ENCODE data around the gene SYNJ2.
A peak's percentile ranks its signal among the peaks of the same experiment; 100 is the strongest.

SYNJ2 gene

GRCh38 chr6:157987788-157988699, 6.4 kb downstream of the SYNJ2 start:
- H3K4me1 Mint-ChIP-seq = peaks cover 16% of the 10 kb centered on the region
- ATAC-seq (replicated peaks; ENCODE audit: extremely low read depth, poor library complexity, severe bottlenecking) = no peak
- DNase-seq (ENCODE audit: low spot score in 2 of 2) = no peak
- no peak overlapping the region for H3K4me3 Mint-ChIP-seq
- H3K27ac Mint-ChIP-seq (ENCODE audit: low read depth) = no peak overlapping the region
- H3K9me3 Mint-ChIP-seq = no peaks in the 10 kb centered on the region
- no peaks in the 10 kb centered on the region for H3K27me3 Mint-ChIP-seq
- no peaks in the 10 kb centered on the region for H3K36me3 Mint-ChIP-seq (ENCODE audit: insufficient read depth)

DNA sequence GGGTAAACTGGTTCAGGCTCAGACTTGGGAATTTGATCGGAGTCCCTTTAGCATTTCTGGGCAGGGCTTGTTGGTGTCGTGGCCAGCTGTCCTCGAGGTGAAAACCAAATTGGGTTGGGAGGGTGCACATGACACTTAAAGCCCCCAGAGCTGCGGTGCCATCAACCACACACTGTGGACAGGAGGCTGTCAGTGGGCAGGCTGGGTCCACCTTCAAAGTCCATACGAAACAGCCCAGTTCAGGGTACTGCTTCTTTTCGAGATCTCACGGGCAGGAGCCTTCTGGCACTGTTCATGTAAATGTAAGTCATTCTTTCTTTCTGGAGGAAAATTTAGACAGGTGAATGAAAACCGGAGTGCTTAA, 7.0 kb downstream of the SYNJ2 start:
- DNase-seq (ENCODE audit: low spot score in 2 of 2) (no peak), ATAC-seq (replicated peaks; ENCODE audit: extremely low read depth, poor library complexity, severe bottlenecking) (no peak)
- Mint-ChIP-seq H3K9me3 (no peaks in the 10 kb centered on the region), H3K4me3 (no peak overlapping the region), H3K4me1 (peaks cover 13% of the 10 kb centered on the region), H3K27ac (ENCODE audit: low read depth) (no peak overlapping the region), H3K36me3 (ENCODE audit: insufficient read depth) (no peaks in the 10 kb centered on the region), H3K27me3 (no peaks in the 10 kb centered on the region)

- Mint-ChIP-seq H3K27ac (ENCODE audit: low read depth) (no peak overlapping the region), H3K4me1 (peaks cover 12% of the 10 kb centered on the region), H3K9me3 (no peaks in the 10 kb centered on the region), H3K36me3 (ENCODE audit: insufficient read depth) (no peaks in the 10 kb centered on the region), H3K27me3 (no peaks in the 10 kb centered on the region), H3K4me3 (no peak overlapping the region)
- ATAC-seq (replicated peaks; ENCODE audit: extremely low read depth, poor library complexity, severe bottlenecking) = no peak
- DNase-seq (ENCODE audit: low spot score in 2 of 2) = no peak
Observed at GRCh38 chr6:157989541-157990289, 8.1 kb downstream of the SYNJ2 start.

DNA sequence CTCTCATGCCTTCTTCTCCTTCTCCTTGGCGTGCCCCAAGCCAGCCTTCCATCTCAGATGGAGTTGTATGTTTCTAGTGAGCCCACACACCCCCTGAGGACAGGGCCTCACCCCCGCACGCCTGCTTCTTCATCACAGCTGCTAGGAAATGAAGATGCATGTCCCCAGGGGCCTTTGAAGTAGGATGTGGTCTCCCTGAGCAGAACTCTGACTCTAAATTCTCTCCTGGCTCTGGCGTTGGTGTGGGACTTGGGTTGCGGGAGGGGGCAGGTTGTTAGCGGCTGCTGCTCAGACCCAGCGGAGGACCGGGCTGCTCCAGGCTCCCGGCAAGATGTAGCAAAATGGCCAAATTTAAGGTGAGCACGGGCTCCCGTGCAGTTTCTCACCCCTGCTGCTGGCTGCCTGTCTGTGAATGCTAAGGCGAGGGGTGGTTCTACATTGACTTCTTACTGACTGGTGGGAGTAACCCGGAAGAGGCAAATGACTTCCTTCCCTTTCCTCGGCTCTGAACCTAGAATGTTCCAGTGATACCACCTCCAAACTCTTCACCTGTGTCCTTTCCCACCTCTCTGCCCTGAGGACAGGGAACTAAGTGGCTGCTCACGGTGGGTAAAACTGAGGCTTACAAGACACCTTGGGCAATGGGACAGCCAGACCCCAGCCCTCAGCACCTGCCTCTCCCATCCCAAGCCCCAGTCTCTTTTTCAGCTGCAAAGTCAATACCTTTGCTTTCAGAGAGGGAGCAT, 8.8 kb downstream of the SYNJ2 start:
- no peaks in the 10 kb centered on the region for H3K27me3 Mint-ChIP-seq
- DNase-seq (ENCODE audit: low spot score in 2 of 2) = no peak
- no peak overlapping the region for H3K27ac Mint-ChIP-seq (ENCODE audit: low read depth)
- H3K36me3 Mint-ChIP-seq (ENCODE audit: insufficient read depth) = no peaks in the 10 kb centered on the region
- peak overlapping the region; percentile 43 for H3K4me3 Mint-ChIP-seq
- peaks cover 7% of the 10 kb centered on the region for H3K4me1 Mint-ChIP-seq
- no peak for ATAC-seq (replicated peaks; ENCODE audit: extremely low read depth, poor library complexity, severe bottlenecking)
- no peaks in the 10 kb centered on the region for H3K9me3 Mint-ChIP-seq

- peaks cover 7% of the 10 kb centered on the region for H3K4me1 Mint-ChIP-seq
Observed at GRCh38 chr6:157991067-157991432, 9.4 kb downstream of the SYNJ2 start.

GRCh38 chr6:157993076-157993475, 11.4 kb downstream of the SYNJ2 start:
- Mint-ChIP-seq H3K9me3 (no peaks in the 10 kb centered on the region), H3K4me1 (peaks cover 20% of the 10 kb centered on the region), H3K27ac (ENCODE audit: low read depth) (no peak overlapping the region), H3K27me3 (no peaks in the 10 kb centered on the region), H3K4me3 (no peak overlapping the region), H3K36me3 (ENCODE audit: insufficient read depth) (no peaks in the 10 kb centered on the region)
- ATAC-seq (replicated peaks; ENCODE audit: extremely low read depth, poor library complexity, severe bottlenecking) (no peak), DNase-seq (ENCODE audit: low spot score in 2 of 2) (no peak)

More at GRCh38 chr6:157991067-157991432, 9.4 kb downstream of the SYNJ2 start:
- no peak overlapping the region for H3K4me3 Mint-ChIP-seq
- no peak for ATAC-seq (replicated peaks; ENCODE audit: extremely low read depth, poor library complexity, severe bottlenecking)
- H3K9me3 Mint-ChIP-seq = no peaks in the 10 kb centered on the region
- no peaks in the 10 kb centered on the region for H3K27me3 Mint-ChIP-seq
- no peak for DNase-seq (ENCODE audit: low spot score in 2 of 2)
- H3K36me3 Mint-ChIP-seq (ENCODE audit: insufficient read depth) = no peaks in the 10 kb centered on the region
- no peak overlapping the region for H3K27ac Mint-ChIP-seq (ENCODE audit: low read depth)

DNA sequence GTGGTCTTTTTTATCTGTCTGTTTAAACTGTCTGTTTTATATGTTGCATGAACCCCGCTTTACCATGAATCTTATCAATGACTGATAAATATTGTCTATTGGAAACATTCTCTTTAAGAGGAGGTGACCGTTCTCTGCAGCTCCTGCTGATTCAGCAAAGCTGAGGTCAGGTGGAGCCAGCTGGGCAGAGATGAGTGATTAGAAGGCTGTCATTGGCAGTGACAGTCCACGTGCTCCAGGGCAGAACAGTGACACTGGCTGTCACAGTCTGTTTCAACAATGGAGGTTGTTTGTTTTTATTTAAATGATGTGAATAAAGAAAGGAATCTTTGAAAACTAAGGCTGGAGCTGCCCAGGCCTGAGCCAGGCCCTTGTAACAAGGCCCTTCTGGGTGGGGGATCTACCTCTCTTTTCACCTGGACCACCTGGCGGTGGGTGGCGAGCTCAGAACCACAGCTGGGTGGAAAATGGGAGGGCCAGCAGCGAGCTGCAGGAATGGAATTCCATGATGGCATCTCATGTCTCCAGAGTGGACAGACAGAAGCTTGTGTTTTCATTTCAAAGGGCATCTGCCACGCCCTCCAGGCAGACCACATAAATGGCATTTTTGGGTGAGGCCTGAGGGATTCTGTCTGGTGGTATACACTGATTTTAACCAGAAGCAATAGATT, 12.6 kb downstream of the SYNJ2 start:
- no peaks in the 10 kb centered on the region for H3K9me3 Mint-ChIP-seq
- peaks cover 2% of the 10 kb centered on the region for H3K36me3 Mint-ChIP-seq (ENCODE audit: insufficient read depth)
- ATAC-seq (replicated peaks; ENCODE audit: extremely low read depth, poor library complexity, severe bottlenecking) (no peak), DNase-seq (ENCODE audit: low spot score in 2 of 2) (no peak)
- H3K27ac Mint-ChIP-seq (ENCODE audit: low read depth) = no peak overlapping the region
- H3K4me1 Mint-ChIP-seq = peaks cover 20% of the 10 kb centered on the region
- no peak overlapping the region for H3K4me3 Mint-ChIP-seq
- no peaks in the 10 kb centered on the region for H3K27me3 Mint-ChIP-seq

- ATAC-seq (replicated peaks; ENCODE audit: extremely low read depth, poor library complexity, severe bottlenecking) (no peak), DNase-seq (ENCODE audit: low spot score in 2 of 2) (no peak)
- H3K4me1 Mint-ChIP-seq = peaks cover 15% of the 10 kb centered on the region
Observed at GRCh38 chr6:157995458-157995857, 13.8 kb downstream of the SYNJ2 start.

DNA sequence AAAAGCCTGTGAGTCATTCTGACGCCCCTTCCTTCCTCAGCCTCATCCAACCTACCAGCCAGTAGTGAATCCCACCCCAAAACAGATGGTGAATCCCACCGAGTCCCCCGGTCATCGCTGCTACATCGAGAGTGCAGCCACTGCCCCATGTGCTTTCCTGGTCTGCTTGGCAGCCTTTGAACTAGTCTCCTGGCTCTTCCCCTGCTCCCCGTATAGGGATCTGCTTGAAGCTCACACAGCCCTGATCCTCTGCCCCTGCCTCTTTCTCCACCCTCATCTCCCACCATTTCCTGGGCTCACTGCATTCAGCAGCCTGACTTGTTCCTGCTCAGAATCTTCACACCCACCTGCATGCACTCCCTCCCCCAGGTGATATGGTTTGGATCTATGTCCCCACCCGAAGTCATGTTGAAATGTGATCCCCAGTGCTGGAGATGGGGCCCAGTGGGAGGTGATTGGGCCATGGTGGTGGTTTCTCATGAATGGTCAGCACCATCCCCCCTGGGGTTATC, 14.6 kb downstream of the SYNJ2 start:
- H3K4me3 Mint-ChIP-seq = no peak overlapping the region
- no peaks in the 10 kb centered on the region for H3K27me3 Mint-ChIP-seq
- no peaks in the 10 kb centered on the region for H3K9me3 Mint-ChIP-seq
- H3K4me1 Mint-ChIP-seq = peaks cover 12% of the 10 kb centered on the region
- ATAC-seq (replicated peaks; ENCODE audit: extremely low read depth, poor library complexity, severe bottlenecking) = no peak
- DNase-seq (ENCODE audit: low spot score in 2 of 2) = no peak
- peaks cover 2% of the 10 kb centered on the region for H3K36me3 Mint-ChIP-seq (ENCODE audit: insufficient read depth)
- H3K27ac Mint-ChIP-seq (ENCODE audit: low read depth) = no peak overlapping the region

More at GRCh38 chr6:157995458-157995857, 13.8 kb downstream of the SYNJ2 start:
- Mint-ChIP-seq H3K27ac (ENCODE audit: low read depth) (no peak overlapping the region), H3K9me3 (no peaks in the 10 kb centered on the region), H3K4me3 (no peak overlapping the region), H3K27me3 (no peaks in the 10 kb centered on the region), H3K36me3 (ENCODE audit: insufficient read depth) (peaks cover 2% of the 10 kb centered on the region)

DNA sequence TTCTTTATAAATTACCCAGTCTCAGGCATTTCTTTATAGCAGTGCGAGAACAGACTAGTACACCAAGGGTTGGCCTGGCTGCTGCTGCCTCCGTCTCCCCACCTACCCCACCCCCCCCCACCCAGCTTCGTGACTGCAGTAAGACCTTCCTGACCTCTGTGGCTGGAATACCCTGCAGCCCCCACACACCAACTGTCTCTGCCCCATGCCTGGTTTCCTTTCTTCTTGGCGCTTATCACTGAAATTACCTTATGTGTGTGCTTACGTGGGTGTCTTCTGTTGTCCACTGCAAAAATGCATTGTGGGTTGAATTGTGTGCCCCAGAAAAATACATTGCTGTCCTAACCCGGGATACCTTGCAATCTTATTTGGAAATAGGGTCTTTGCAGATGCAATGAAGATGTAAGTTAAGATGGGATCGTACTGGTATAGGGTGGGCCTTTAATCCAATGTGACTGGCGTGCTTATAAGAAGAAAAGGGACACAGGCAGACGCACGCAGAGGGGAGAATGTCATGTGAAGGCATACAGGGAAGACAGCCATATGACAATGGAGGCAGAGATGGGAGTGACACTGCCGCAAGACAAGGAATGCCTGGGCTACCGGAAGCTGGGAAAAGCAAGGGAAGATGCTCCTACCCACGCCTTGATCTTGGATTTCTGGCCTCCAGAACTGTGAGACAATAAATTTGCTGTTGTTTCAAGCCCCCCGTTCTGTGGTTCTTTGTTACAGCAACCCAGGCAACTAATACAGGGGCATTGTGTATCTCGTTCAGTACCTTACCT, 15.4 kb downstream of the SYNJ2 start:
- Mint-ChIP-seq H3K36me3 (ENCODE audit: insufficient read depth) (peaks cover 2% of the 10 kb centered on the region), H3K27ac (ENCODE audit: low read depth) (no peak overlapping the region), H3K27me3 (no peaks in the 10 kb centered on the region), H3K4me3 (no peak overlapping the region), H3K9me3 (no peaks in the 10 kb centered on the region), H3K4me1 (peaks cover 15% of the 10 kb centered on the region)
- ATAC-seq (replicated peaks; ENCODE audit: extremely low read depth, poor library complexity, severe bottlenecking) (no peak), DNase-seq (ENCODE audit: low spot score in 2 of 2) (no peak)

- H3K27ac Mint-ChIP-seq (ENCODE audit: low read depth) = no peak overlapping the region
- no peaks in the 10 kb centered on the region for H3K27me3 Mint-ChIP-seq
- no peak overlapping the region for H3K4me3 Mint-ChIP-seq
- ATAC-seq (replicated peaks; ENCODE audit: extremely low read depth, poor library complexity, severe bottlenecking) (no peak), DNase-seq (ENCODE audit: low spot score in 2 of 2) (no peak)
- peaks cover 22% of the 10 kb centered on the region for H3K4me1 Mint-ChIP-seq
- no peaks in the 10 kb centered on the region for H3K9me3 Mint-ChIP-seq
- peaks cover 2% of the 10 kb centered on the region for H3K36me3 Mint-ChIP-seq (ENCODE audit: insufficient read depth)
Observed at GRCh38 chr6:157997893-157998608, 16.4 kb downstream of the SYNJ2 start.

Measured in central memory CD8-positive, alpha-beta T cell (primary cell).